Neural progenitor cell (in vitro differentiated cells): ENCODE data around the gene CDH3. TPM values are rescaled to one million over a fixed set of nuclear protein-coding genes. Genes with fewer than 3 reads are reported as not detected.

Experiments used
- DNase-seq: peaks from one replicate; pipeline ENCODE4 v3.0.0-alpha.2; 2016; ENCODE audit warnings: low spot score
- H2AFZ ChIP-seq: fragments of 200-600 bp; sonication (generic); replicated peaks from 2 replicates; pipeline ENCODE4 v1.6.1; 2016; ENCODE audit warnings: antibody characterized with exemption
- H3F3A ChIP-seq: fragments of 200-600 bp; sonication (generic); 2 replicates; pipeline ENCODE4 v1.6.1; 2016; ENCODE audit warnings: antibody characterized with exemption, low read depth
- H3K27ac ChIP-seq: fragments of 200-600 bp; sonication (generic); 2 replicates; pipeline ENCODE4 v1.5.1; 2016; ENCODE audit warnings: mild to moderate bottlenecking
- H3K27me3 ChIP-seq: fragments of 200-600 bp; sonication (generic); 2 replicates; pipeline ENCODE4 v1.6.1; 2016; ENCODE audit warnings: mild to moderate bottlenecking, moderate library complexity
- H3K36me3 ChIP-seq: fragments of 200-600 bp; sonication (generic); 2 replicates; pipeline ENCODE4 v1.5.1; 2016
- H3K4me1 ChIP-seq: fragments of 200-600 bp; sonication (generic); 2 replicates; pipeline ENCODE4 v1.6.1; 2016; ENCODE audit warnings: mixed run types
- H3K4me2 ChIP-seq: fragments of 200-600 bp; sonication (generic); 2 replicates; pipeline ENCODE4 v1.6.1; 2016
- H3K4me3 ChIP-seq: fragments of 200-600 bp; sonication (generic); 2 replicates; pipeline ENCODE4 v1.5.1; 2016
- H3K79me2 ChIP-seq: fragments of 200-600 bp; sonication (generic); 2 replicates; pipeline ENCODE4 v1.6.1; 2016; ENCODE audit warnings: low read depth
- H3K9ac ChIP-seq: fragments of 200-600 bp; sonication (generic); 2 replicates; pipeline ENCODE4 v1.6.1; 2016
- H3K9me3 ChIP-seq: fragments of 200-600 bp; sonication (generic); 2 replicates; pipeline ENCODE4 v1.5.1; 2016; ENCODE audit warnings: low read depth
- H4K20me1 ChIP-seq: fragments of 200-600 bp; sonication (generic); 2 replicates; pipeline ENCODE4 v1.6.1; 2016; ENCODE audit warnings: low read depth
- H3K27ac Mint-ChIP-seq: 3 replicates; pipeline ENCODE4 v1.8.0; 2021; ENCODE audit warnings: mixed read lengths
- H3K27me3 Mint-ChIP-seq: 2 replicates; pipeline ENCODE4 v1.8.0; 2022; ENCODE audit warnings: low read depth, mild to moderate bottlenecking, inconsistent platforms, moderate library complexity, mixed read lengths; ENCODE audit not compliant: insufficient read depth
- H3K36me3 Mint-ChIP-seq: 3 replicates; pipeline ENCODE4 v1.8.0; 2021; ENCODE audit warnings: mixed read lengths
- H3K4me1 Mint-ChIP-seq: 3 replicates; pipeline ENCODE4 v1.8.0; 2021; ENCODE audit warnings: mixed read lengths
- H3K4me3 Mint-ChIP-seq: 3 replicates; pipeline ENCODE4 v1.8.0; 2021; ENCODE audit warnings: mild to moderate bottlenecking, moderate library complexity, mixed read lengths
- H3K9me3 Mint-ChIP-seq: 3 replicates; pipeline ENCODE4 v1.8.0; 2020; ENCODE audit warnings: mixed read lengths
- EZH2 ChIP-seq: fragments of 200-600 bp; sonication (generic); IDR thresholded peaks from 2 replicates; pipeline ENCODE4 v1.6.1; 2017; ENCODE audit warnings: antibody characterized with exemption, mild to moderate bottlenecking, moderate library complexity
- EZH2phosphoT487 ChIP-seq: fragments of 200-600 bp; sonication (generic); IDR thresholded peaks from 2 replicates; pipeline ENCODE4 v1.6.1; 2017; ENCODE audit warnings: antibody characterized with exemption
- small RNA-seq: library from RNA; depleted of rRNA; stranded (forward); fragments of <200 nt; gene quantifications from one replicate; pipeline ENCODE3, GENCODE V24; 2015
- total RNA-seq: library from RNA; depleted of rRNA; stranded (reverse); fragments of >200 nt; gene quantifications from 2 replicates; pipeline ENCODE4 v1.2.3, GENCODE V29; 2015; ENCODE audit warnings: low replicate concordance
- TF ChIP-seq, protein P1 (sequence below): fragments of 200-600 bp; sonication (generic); IDR thresholded peaks from 2 replicates; pipeline ENCODE4 v1.5.1; 2017; ENCODE audit warnings: antibody characterized with exemption, mild to moderate bottlenecking

Gene CDH3
- total RNA-seq, 1 donor from 2014 or later: 3.9 TPM

DNA sequence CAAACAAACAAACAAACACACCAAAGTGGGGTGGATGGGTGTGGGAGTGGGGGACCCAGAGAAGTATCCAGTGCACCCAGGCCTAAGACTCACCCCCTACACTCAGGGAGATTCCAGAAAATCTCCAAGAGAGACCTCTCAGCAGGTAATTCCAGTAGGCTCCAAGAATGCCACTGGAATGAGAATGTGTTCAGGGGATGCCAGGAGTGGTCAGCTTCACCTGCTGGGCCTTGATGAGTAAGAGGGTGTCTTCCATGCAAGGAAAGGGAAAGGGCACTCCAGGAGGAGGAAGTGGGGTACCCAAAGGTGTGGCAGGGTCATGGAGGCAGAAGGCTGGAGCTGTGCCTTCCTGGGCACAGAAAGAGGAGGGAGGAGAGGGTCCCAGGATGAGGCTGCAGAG, 101.8 kb downstream of the CDH3 start:
- H3K4me1 Mint-ChIP-seq: peaks cover 8% of the 10 kb centered on the region
- H3K4me2 ChIP-seq: no peak overlapping the region
- H3K36me3 Mint-ChIP-seq: no peaks in the 10 kb centered on the region
- H4K20me1 ChIP-seq: no peaks in the 10 kb centered on the region
- no peak overlapping the region for H3K4me3 ChIP-seq
- H3K9ac ChIP-seq: no peak overlapping the region
- peaks cover 5% of the 10 kb centered on the region for H3F3A ChIP-seq
- peaks cover 10% of the 10 kb centered on the region for H3K27me3 Mint-ChIP-seq
- H3K27me3 ChIP-seq: no peaks in the 10 kb centered on the region
- H3K4me1 ChIP-seq: peaks cover 7% of the 10 kb centered on the region
- no peaks in the 10 kb centered on the region for H3K9me3 Mint-ChIP-seq
- TF ChIP-seq, protein P1, sequence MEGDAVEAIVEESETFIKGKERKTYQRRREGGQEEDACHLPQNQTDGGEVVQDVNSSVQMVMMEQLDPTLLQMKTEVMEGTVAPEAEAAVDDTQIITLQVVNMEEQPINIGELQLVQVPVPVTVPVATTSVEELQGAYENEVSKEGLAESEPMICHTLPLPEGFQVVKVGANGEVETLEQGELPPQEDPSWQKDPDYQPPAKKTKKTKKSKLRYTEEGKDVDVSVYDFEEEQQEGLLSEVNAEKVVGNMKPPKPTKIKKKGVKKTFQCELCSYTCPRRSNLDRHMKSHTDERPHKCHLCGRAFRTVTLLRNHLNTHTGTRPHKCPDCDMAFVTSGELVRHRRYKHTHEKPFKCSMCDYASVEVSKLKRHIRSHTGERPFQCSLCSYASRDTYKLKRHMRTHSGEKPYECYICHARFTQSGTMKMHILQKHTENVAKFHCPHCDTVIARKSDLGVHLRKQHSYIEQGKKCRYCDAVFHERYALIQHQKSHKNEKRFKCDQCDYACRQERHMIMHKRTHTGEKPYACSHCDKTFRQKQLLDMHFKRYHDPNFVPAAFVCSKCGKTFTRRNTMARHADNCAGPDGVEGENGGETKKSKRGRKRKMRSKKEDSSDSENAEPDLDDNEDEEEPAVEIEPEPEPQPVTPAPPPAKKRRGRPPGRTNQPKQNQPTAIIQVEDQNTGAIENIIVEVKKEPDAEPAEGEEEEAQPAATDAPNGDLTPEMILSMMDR: no peak
- no peak for TF ChIP-seq EZH2
- TF ChIP-seq EZH2phosphoT487: no peak
- H2AFZ ChIP-seq: no peak overlapping the region
- no peak overlapping the region for H3K27ac Mint-ChIP-seq
- no peaks in the 10 kb centered on the region for H3K36me3 ChIP-seq
- H3K27ac ChIP-seq: no peak overlapping the region
- no peaks in the 10 kb centered on the region for H3K9me3 ChIP-seq
- DNase-seq: no peak
- no peak overlapping the region for H3K4me3 Mint-ChIP-seq
- H3K79me2 ChIP-seq: no peaks in the 10 kb centered on the region

GRCh38 chr16:68749432-68749831, 104.3 kb downstream of the CDH3 start:
- Mint-ChIP-seq H3K9me3 (no peaks in the 10 kb centered on the region), H3K27ac (no peak overlapping the region), H3K4me1 (no peaks in the 10 kb centered on the region), H3K36me3 (no peaks in the 10 kb centered on the region), H3K4me3 (no peak overlapping the region), H3K27me3 (peaks cover 10% of the 10 kb centered on the region)
- no peak for TF ChIP-seq EZH2
- TF ChIP-seq, protein P1: no peak
- TF ChIP-seq EZH2phosphoT487: no peak
- Histone ChIP-seq H3K9me3 (no peaks in the 10 kb centered on the region), H3K9ac (no peak overlapping the region), H3K4me3 (no peak overlapping the region), H3K4me2 (no peak overlapping the region), H2AFZ (no peak overlapping the region), H4K20me1 (no peaks in the 10 kb centered on the region), H3K4me1 (no peaks in the 10 kb centered on the region), H3F3A (no peaks in the 10 kb centered on the region), H3K79me2 (no peaks in the 10 kb centered on the region), H3K36me3 (no peaks in the 10 kb centered on the region), H3K27ac (no peak overlapping the region), H3K27me3 (no peaks in the 10 kb centered on the region)
- no peak for DNase-seq

Small RNA genes within 50 kb of the gene (small RNA-seq; reads per million reads assigned to genes)
- not detected for gene HSPE1P5
- not detected for gene RF01233
- gene RNA5SP429: not detected

Other genes starting within 250 kb of the CDH3 start
- 1.4 TPM in 1 of 2 replicates, not detected in the other for gene SMPD3, start 196.8 kb upstream of the CDH3 start, total RNA-seq
- 63.6 and 69.1 TPM in 2 replicates for gene ZFP90, start 106.0 kb upstream of the CDH3 start, total RNA-seq
- 1.9 and 3.3 TPM in 2 replicates for gene CDH1, start 92.0 kb downstream of the CDH3 start, total RNA-seq
- 12.8 and 14.4 TPM in 2 replicates for gene TANGO6, start 198.2 kb downstream of the CDH3 start, total RNA-seq